Cortex of kidney (tissue), 1 donor: ENCODE data around the gene PLPPR1.
"Not testable (repeated sequence)": the region's sequence is repeated elsewhere in the genome, so short reads cannot be mapped to it uniquely, and the experiment has no call there.

Experiments
- DNase-seq: peaks from one replicate; lab custom pipeline; 2025; lab: John Stamatoyannopoulos, UW

PLPPR1 gene

DNA sequence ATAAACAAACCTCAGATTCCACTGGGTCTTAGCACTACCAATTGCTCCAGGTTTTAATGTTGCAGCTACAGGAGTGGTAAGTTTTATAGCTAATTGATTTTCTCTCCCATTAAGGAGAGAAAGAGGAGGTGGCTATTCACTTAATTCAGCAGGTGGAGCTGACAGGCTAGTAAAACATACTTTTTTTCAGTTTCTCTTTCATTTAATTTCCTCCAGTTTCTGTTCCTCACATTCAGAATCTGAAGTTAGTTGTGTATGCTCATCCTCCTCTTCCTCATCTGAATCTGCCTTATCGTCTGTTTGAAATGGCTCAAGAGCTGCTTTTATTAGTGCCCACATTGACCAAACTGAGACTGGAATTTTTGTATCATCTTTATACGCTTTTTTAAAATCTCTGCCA, 98.0 kb downstream of the PLPPR1 start:
- no peak for DNase-seq

DNA sequence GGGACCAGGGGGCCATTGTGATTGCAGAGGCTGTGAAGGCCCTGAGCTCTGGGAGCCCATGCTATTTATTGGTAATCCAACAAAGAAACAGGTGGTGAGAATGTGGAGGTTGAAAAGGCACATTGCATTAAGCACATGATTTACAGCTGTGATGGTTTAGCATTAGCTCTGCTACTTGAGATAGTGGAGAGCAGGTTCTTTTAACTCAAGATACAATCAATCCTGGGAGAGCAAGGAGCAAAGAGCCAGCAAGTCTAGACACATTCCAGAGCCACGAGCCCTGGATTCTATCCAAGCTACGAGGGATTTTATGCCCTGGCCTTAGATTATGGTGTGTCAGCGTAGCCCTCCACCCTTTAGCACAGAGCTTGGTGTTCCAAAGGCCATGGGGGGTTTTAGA, 98.8 kb downstream of the PLPPR1 start:
- not testable (repeated sequence) for DNase-seq

DNA sequence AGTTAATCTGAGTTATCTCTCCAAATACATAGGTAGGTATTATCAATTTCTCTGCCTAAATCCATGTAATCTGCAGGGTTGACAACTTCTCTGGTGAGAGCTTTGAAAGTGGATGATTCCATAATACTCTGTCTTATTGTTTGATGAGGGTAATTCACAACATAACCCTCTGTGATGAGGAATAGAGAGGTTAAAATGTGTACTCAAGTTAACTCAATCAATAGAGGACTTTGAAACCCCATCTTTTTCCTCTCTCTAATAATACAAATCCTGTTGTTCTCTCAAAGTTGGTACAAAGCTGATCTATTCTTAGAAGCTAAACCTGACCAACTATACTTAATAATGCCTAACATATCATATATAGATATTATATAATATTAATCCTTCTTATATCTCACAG, 100.1 kb downstream of the PLPPR1 start:
- no peak for DNase-seq

DNA sequence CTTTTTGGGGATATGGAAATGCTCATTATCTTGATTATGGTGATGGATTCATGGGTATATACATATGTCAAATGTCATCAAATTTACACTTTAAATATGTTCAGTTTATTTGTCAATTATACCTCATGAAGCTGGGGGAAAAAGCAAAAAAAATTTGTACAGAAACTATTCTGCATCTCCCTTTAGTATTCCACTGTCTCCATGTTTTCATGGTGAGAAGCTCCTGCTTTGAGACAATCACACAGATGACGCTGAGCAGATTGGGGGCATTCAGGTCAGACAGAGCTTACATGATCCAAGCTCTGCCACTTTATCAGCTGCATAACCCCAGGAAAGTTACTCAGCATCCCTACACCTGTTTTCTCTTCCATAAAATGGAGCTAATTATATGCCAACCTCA, 101.5 kb downstream of the PLPPR1 start:
- no peak for DNase-seq

DNA sequence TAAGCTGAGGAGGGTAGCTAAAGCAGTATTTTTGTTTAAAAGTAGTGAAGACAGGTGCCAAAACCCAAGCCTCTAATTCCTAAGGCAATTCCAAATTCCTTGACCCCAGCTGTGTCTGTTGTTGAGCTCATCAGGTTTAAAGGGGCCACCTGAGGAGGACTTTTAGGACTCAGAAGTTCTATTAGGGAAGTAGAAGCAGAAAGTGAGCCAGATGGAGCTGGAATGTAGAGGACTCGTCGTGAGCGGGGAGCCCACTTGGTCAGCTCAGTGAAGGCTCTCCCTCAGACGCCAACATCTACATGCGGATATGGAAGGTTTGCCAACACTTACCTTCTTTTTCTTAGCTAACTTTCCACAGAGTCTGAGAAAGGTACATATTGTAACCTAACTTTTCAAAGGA, 102.8 kb downstream of the PLPPR1 start:
- DNase-seq, result no peak

DNA sequence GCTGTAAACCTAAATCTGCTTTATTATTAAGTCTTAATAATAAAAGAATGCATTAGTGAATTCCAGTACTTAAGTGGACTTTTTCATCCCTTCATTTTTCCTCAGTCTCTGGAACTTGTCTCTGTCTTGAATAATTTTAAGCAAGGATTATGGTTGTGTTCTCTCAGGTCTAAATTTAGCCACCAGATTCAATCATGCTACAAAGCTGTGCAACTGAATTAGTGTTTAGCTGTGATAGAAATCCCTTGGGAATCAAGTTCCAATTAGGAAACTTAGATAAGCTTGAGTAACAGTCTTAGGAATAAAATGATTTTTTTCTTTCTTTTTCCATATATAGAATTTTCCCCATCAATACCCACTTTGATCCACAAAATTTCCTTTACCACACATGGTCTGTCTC, 104.3 kb downstream of the PLPPR1 start:
- no peak for DNase-seq

DNA sequence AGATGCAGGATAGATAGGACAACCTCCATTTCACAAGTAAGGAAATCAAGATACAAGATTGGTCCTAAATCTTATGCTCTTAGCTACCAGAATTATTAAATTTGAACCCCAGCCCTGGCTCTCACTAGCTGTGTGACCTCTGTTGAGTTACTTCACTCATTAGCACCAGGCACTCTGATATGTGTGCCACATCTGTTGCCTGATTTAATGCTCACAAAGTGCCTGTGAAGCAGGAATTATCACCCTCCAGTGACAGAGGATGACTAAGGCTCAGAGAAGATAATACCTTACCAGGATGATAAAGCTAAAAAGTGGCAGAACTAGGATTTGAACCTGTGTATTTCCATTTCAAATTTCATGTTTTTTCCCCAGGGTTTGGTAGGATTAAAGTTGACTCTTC, 110.0 kb downstream of the PLPPR1 start:
- no peak for DNase-seq

DNA sequence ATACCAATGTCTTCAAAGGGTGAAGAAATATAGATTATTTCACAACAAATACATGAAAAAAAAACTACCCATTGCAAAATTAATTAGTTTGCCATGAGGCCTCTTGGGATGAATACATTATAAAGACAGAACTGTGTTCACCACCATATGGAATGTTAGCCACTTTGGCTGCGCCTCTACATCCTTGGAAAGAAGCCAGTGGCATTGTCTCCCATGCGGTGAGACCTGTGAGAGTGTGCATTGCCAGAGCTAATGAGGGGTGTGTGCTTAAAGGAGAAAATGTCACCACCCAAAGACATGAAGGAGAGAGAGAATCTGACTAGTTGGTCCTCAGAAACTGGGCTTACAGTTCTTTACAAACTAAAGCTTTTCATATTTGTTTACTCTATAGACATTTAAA, 110.6 kb downstream of the PLPPR1 start:
- DNase-seq, result no peak

DNA sequence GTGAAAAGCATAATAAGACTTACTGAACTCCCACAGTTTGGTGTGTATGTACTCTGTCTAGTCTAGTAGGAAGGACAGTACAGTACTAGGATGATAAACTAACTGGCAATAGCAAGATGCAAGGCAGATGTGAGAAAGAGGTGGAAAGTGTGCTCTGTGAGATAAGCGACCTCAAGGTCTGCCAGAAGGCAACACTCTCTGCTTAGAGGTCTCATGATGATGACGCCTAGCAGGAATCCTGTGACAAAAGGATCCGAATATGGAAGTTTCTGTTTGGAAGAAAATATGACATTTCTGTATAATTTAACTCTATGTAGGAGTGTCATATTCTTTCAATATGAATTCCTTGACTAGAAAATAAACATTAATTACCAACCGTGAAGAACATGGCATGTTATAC, 112.2 kb downstream of the PLPPR1 start:
- no peak for DNase-seq

DNA sequence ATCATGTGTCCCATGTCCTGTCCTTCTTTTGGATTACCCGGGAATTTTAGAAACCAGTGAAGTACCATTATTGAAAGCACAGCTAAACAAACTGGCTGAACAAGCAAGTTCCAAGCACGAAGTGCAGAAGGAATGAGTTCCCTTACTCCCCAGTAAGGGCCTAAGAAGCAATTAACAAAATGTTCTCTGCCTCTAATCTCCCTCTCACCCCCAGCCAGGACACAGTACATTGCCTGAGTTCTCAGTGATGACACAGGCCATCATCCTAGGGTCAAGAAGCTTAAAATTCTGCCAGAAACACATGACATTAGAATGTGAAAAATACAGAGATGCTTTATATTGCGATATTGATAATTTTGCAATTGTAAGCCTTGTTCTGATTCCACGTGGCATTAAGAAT, 118.0 kb downstream of the PLPPR1 start:
- DNase-seq, result no peak

DNA sequence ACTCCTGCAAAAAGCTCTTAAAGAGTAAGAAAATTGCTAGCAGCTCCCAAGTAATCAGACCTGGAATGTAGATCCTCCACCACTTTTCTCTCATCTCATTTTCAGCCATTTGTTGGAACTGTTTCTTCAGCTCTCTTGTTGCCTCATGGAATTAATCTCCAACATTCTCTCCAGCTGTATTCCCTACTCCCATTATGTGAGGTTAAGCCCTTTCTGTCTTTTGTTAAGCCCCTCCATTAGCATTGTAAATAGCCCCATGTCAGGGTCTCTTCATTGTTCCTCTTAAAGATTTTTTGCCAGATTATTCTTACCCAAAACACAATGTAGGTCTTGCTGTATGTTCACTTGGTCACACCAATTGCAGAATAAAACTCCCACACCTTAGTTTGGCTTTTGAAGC, 119.8 kb downstream of the PLPPR1 start:
- DNase-seq, result no peak

DNA sequence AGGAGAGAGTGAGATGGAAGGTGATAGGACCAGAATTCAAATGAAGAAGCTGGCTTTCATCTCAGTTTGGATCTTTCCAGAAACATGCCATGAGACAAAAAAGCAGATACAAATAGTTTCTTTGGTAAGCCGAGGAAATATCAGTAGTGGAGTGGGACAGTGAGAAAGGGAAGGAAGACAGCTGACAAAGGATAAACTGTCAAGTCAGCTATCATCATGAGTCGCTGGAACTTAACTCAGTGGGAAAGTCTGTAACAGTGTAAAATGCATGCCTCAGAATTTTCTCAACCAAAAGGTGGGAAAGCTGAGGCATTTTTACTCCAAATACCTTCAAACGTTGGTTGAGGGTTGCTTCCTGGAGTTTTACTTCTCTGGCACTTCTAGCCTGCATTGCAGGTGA, 129.8 kb downstream of the PLPPR1 start:
- DNase-seq, result no peak

DNA sequence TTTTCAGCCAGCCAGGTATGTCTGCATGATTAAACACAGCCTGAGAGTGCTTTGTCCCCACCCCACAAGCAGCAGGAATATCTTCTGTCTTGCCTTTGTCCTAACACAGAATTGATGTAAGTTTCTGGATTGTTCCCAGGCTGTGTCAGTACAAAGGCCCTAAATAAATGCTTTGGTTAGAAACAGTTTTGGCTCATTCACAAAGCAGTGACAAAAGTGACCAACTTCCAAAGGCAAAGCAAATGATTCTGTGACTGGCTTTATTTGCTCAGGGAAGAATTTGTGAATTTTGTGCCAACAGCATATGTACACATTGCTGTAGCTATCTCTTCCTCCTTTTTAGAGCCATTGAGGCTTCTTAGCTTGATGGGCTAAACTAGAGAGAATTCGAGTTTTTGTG, 133.7 kb downstream of the PLPPR1 start:
- no peak for DNase-seq

DNA sequence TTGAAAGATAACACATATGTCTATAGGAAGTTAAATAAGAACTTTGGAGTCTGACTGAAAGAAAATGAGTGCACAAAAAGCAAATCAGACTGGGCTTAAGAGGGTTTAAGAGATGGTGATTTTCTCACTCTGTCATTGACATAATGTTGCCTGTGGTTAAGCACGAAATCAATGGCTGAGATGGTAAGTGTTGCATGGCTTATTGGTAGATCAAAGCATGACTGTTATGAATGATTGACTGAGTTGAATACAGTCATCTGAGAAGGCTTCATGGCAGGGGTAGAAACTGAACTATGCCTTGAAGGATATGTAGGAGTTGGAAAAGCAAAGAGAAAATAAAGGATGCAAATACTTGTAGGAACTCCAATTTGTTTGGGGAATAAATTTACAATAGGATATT, 136.6 kb downstream of the PLPPR1 start:
- DNase-seq, result no peak

DNA sequence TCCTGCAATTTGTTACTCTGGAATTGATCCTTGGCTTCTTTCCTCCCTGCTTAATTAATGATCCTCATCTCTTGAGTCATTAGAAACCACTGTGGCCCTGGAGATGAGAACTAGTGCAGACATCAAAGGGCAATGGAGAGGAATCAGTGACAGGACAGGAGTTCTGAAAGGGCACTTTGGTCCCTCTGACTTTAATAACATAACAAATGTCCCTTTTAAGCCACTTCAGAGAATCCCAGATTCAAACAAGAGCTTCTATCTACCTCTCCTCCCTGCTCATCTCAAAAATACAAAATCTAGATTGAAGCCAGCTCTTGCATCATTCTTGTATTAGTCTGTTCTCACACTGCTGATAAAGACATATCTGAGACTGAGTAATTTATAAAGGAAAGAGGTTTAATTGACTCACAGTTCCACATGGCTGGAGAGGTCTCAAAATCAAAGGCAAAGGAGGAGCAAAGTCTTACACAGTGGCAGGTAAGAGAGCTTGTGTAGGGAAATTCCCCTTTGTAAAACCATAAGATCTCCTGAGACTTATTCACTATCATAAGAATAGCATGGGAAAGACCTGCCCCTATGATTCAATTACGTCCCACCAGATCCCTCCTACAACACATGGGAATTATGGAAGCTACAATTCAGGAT, 139.1 kb downstream of the PLPPR1 start:
- DNase-seq, result no peak

DNA sequence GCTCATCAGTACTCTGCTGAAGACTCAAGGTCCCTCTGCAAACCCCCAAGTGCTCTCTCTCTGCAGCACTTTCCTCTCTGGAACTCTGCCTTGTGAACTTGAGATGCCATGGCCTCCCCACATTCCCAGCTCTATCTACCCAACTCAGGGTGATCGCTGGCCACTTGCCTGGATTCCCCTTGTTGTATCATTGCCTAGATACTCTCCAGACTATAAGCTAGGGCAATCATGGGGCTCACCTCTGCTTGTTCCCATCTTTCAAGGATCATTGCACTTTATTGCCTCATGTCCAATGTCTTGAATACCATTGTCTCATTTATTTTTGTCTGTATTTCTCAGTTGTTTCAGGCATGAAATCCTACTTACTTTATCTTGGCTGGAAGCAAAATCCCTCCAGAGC, 144.1 kb downstream of the PLPPR1 start:
- no peak for DNase-seq

DNA sequence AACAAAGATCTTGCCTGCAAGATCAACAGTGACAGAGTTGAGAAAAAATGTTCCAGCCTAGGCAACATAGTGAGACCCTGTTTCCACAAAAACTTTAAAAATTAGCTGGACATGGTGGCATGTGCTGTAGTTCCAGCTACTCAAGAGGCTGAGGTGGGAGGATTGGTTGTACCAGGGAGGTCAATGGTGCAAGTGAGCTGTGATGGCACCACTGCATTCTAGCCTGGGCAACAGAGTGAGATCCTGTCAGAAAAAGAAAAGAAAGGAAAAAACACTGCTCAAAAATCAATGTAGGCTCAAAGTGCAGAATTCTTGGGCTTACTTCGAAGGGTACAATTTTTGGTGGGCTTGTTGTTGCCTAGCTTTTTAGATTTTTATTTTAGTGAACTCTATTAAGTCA, 145.4 kb downstream of the PLPPR1 start:
- no peak for DNase-seq

DNA sequence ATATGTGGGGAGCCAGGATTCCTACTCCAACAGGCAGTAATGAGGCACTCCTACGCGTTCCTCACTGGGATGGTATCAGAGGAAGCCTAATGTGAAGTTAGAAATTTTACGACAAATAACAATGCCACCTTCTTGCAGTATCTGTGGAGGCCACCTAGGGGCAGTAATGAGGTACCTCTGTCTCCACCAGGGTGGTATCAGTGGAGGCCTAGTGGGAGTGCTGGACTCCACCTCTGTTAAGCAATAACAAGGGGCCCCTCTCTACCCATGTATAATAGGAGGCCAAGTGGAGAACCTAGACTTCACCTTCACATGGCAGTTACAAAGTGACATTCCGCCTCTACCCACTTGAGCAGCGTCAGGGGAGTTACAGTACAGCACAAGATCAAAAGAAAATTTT, 147.9 kb downstream of the PLPPR1 start:
- no peak for DNase-seq

DNA sequence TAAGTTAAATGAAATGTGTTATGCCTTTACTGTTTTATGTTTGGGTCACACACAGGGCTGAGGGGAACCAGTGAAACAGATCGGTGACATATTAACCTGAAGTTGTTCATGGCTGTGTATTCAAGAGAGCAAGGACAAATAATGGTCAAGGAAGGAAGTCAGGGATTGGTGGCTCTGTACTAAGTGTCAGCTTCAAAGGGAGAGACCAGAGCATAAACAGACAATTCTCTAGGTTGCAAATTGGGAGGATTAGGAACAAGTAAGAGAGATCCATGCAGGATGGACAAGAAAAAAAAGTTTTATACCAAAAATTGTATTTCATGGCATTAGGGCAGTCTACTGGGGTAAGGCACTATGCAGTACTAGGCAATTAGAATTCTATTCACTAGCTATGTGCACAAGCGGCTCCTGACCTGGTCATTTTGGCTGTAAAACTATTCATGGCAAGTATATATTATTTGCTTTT, 156.3 kb downstream of the PLPPR1 start:
- DNase-seq, result no peak

DNA sequence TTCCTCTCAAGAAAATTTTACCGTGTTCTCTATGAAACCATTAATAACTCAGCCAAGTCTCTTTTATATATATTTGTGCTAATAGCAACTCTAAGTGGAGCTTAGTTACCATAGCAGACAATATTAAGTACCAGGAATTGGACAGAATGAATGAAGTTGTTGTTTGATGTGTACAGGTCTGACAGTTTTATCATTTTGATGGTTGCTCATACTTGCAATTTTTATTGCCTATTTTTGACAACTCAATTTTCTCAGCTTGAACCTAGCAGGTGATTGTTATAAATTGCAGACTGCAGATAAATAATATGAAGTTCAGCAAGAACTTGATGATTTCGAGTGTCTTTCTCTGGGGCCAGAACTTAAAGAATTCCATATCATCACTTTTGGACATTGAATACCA, 163.2 kb downstream of the PLPPR1 start:
- no peak for DNase-seq

DNA sequence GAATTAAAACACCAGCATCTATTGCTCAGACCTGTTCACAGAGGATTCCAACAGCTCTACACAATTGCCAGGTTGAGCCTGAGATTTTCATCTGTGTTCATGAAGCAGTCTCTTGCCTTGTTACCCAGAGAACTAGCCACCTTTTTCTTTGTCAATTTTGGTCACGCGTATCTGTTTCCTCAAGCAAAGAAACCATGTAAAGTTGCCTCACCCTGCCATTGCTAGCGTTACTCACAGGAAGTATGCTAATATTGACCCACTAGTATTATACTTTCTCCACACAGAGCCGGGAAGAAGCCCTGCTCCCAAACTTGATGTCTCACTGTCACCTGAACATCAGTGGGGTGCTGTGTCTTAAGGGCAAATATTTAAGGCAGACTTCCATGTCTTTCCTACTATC, 168.5 kb downstream of the PLPPR1 start:
- no peak for DNase-seq

DNA sequence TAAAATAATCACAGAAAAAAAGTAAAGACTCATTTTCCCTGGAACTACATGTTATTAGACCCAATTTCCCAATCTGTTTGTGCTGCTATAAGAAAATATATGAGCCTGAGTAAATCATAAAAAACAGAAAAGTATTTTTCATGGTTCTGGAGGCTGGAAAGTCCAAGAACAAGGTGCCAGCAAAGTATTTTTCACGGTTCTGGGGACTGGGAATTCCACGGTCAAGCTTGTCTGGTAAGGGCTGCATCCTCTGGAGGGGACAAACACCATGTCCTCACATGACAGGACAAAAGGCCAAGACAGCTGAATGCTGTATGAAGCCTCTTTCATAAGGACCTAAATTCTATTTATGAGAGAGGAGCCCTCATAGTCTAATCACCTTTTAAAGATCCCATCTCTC, 172.3 kb downstream of the PLPPR1 start:
- DNase-seq, result no peak

DNA sequence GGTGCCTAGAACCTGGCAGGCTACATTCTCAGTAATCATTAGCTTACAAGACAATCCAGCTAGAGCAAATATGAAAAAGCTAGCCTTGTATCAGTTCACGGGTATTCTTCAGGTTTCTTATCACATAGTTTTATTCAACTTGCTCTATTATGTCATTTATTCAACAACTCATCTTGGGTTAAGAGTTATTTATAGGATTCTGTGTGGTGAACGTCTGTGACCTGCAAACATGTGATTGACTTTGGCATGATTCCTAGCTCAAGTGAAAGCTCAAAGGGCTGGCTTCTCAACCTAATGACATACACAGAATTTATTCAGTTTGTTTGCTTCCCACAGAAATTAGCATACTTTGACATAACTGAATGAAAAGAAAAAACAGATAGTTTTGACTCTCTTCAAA, 173.1 kb downstream of the PLPPR1 start:
- DNase-seq, result no peak

DNA sequence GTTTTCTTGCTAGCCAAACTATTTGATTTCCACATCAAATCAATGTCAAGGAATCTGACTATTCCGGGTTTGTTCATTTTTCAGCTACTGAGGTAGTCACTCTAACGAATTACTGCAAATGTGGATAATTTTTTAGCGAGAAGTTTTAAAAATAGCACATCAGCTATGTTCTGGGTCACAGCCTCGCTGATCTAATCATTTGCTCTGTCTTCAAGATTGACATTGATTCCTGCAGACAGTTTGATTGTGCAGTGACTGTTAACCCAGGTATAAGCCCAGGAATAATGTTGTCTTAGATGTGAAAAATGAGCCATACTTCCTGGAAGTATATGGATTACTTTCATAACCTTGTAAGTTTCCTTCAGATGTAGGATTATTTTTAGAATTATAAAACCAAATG, 181.1 kb downstream of the PLPPR1 start:
- no peak for DNase-seq

DNA sequence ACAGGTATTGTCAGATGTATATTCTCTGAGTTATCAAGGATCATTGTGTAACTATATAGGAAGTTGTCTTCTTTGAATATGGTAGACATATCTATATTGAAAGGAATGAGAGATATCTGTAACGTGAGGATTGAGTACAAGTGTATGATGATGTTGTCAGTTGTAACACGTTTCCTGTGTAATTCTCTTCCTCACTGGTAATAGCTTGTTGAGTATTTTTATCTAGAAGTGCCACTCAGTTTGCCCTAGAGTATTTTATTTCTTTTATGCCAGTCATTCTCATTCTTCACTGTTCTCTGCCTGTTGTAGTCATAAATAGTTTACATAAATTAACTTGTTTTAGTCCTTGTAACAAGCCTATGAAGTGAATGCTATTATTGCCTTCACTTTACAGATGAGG, 184.1 kb downstream of the PLPPR1 start:
- DNase-seq, result no peak
